Stimulated activated CD4-positive, alpha-beta T cell treated with anti-CD3 and anti-CD28 coated beads, TNF-alpha, amount 100 ng/mL, for 1 hour (primary cell): ENCODE data around the gene STAG2.
"Not testable (repeated sequence)": the region's sequence is repeated elsewhere in the genome, so short reads cannot be mapped to it uniquely, and the experiment has no call there.

Source experiments
- DNase-seq, 3 donors: peaks; one replicate each; pipeline ENCODE4 v3.0.0-alpha.2; 2020; ENCODE audit warnings: low read depth in 3 of 3, low spot score in 1 of 3

Gene STAG2

GRCh38 chrX:124033821-124034220 is 72.3 kb downstream of the STAG2 start:
- no peak for DNase-seq

- no peak for DNase-seq
Measured at GRCh38 chrX:124035657-124036056, 74.2 kb downstream of the STAG2 start.

GRCh38 chrX:124042042-124042441 is 80.5 kb downstream of the STAG2 start:
- DNase-seq: no peak

- DNase-seq: no peak
Measured at GRCh38 chrX:124045109-124045508, 83.6 kb downstream of the STAG2 start.

- not testable (repeated sequence) for DNase-seq
Measured at GRCh38 chrX:124084417-124084816, 122.9 kb downstream of the STAG2 start.

GRCh38 chrX:124085063-124085462 is 123.6 kb downstream of the STAG2 start:
- no peak for DNase-seq

- no peak for DNase-seq
Measured at GRCh38 chrX:124086411-124086810, 124.9 kb downstream of the STAG2 start.

GRCh38 chrX:124087000-124087746 is 125.7 kb downstream of the STAG2 start:
- DNase-seq: no peak

GRCh38 chrX:124093222-124093621 is 131.7 kb downstream of the STAG2 start:
- no peak for DNase-seq

GRCh38 chrX:124097116-124097515 is 135.6 kb downstream of the STAG2 start:
- DNase-seq: no peak

GRCh38 chrX:124098089-124098488 is 136.6 kb downstream of the STAG2 start:
- no peak for DNase-seq

- DNase-seq: no peak
Measured at GRCh38 chrX:124103966-124104365, 142.5 kb downstream of the STAG2 start.

- not testable (repeated sequence) for DNase-seq
Measured at GRCh38 chrX:124104512-124104911, 143.0 kb downstream of the STAG2 start.

GRCh38 chrX:124113621-124114600 is 152.4 kb downstream of the STAG2 start:
- no peak for DNase-seq

- DNase-seq: no peak
Measured at GRCh38 chrX:124117325-124117724, 155.8 kb downstream of the STAG2 start.

- no peak for DNase-seq
Measured at GRCh38 chrX:124125471-124125870, 164.0 kb downstream of the STAG2 start.

- DNase-seq: no peak
Measured at GRCh38 chrX:124127496-124127895, 166.0 kb downstream of the STAG2 start.

GRCh38 chrX:124132437-124132836 is 170.9 kb downstream of the STAG2 start:
- not testable (repeated sequence) for DNase-seq

- no peak for DNase-seq
Measured at GRCh38 chrX:124145749-124146148, 184.2 kb downstream of the STAG2 start.

GRCh38 chrX:124151195-124151594 is 189.7 kb downstream of the STAG2 start:
- DNase-seq: no peak
